NCI-H187 treated with DMSO at 0.1 percent for 48 hours (cell line): ENCODE results near the gene SYNPO2L.
"Not testable (repeated sequence)": the region's sequence is repeated elsewhere in the genome, so short reads cannot be mapped to it uniquely, and the experiment has no call there.

Experiments
- DNase-seq: peaks from one replicate; lab custom pipeline; 2025; lab: John Stamatoyannopoulos, UW

The SYNPO2L gene

GRCh38 chr10:73617143-73617542, 38.7 kb downstream of the SYNPO2L start:
- not testable (repeated sequence) for DNase-seq

- DNase-seq, result no peak
These were observed 41.1 kb downstream of the SYNPO2L start for GRCh38 chr10:73614720-73615119.

GRCh38 chr10:73609116-73609515, 46.7 kb downstream of the SYNPO2L start:
- no peak for DNase-seq

- peak; percentile 17 for DNase-seq
These were observed 54.3 kb downstream of the SYNPO2L start for GRCh38 chr10:73601486-73601921.

GRCh38 chr10:73597346-73597745, 58.5 kb downstream of the SYNPO2L start:
- no peak for DNase-seq
